Endothelial cell of coronary artery (primary cell): Measurements from ENCODE around the gene GAB2. TPM values are rescaled to one million over a fixed set of nuclear protein-coding genes. Genes with fewer than 3 reads are reported as not detected.

Experiments used
- total RNA-seq: library from RNA; depleted of rRNA; stranded (reverse); fragments of >200 nt; gene quantifications from 2 replicates; pipeline ENCODE4 v1.2.3, GENCODE V29; 2014

GAB2 gene, protein sequence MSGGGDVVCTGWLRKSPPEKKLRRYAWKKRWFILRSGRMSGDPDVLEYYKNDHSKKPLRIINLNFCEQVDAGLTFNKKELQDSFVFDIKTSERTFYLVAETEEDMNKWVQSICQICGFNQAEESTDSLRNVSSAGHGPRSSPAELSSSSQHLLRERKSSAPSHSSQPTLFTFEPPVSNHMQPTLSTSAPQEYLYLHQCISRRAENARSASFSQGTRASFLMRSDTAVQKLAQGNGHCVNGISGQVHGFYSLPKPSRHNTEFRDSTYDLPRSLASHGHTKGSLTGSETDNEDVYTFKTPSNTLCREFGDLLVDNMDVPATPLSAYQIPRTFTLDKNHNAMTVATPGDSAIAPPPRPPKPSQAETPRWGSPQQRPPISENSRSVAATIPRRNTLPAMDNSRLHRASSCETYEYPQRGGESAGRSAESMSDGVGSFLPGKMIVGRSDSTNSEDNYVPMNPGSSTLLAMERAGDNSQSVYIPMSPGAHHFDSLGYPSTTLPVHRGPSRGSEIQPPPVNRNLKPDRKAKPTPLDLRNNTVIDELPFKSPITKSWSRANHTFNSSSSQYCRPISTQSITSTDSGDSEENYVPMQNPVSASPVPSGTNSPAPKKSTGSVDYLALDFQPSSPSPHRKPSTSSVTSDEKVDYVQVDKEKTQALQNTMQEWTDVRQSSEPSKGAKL
- total RNA-seq = 16.8 and 17.6 TPM in 2 replicates

DNA sequence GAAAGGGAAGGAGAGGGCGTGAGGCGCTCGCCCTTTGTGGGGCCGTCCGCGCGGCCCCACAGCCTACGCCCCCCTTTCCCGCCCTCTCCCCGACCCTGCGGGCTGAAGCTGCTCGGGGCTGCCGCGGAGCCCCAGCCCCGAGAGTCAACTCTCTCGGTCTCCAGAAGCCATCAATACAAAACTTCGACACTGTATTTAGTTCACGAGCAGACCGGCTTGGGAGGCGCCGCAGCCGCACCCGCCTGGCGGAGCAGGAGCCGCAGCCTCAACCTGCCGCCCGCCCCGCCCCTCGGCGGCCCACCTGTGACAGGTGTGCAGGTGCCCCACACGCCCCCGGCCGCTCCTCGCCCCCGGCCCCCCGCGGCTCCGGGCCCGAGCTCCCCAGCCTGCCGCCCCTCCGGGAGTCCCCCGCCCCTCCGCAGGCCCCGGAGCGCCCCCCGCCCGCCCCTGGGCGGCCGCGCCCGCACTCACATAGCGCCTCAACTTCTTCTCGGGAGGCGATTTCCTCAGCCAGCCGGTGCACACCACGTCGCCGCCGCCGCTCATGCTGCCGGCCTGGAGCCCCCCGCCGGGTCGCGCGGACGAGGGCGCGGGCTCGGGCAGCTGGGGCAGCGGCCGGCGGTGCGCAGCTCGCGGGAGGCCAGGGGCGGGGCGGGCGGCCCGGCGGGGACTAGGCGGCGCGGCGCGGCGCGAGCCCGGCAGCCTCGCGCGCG is at the start of gene GAB2:
GAB2 (minus strand) TSS at position 646 of the 713 bp plus-strand sequence; CDS start at position 546, 100 bp downstream.

DNA sequence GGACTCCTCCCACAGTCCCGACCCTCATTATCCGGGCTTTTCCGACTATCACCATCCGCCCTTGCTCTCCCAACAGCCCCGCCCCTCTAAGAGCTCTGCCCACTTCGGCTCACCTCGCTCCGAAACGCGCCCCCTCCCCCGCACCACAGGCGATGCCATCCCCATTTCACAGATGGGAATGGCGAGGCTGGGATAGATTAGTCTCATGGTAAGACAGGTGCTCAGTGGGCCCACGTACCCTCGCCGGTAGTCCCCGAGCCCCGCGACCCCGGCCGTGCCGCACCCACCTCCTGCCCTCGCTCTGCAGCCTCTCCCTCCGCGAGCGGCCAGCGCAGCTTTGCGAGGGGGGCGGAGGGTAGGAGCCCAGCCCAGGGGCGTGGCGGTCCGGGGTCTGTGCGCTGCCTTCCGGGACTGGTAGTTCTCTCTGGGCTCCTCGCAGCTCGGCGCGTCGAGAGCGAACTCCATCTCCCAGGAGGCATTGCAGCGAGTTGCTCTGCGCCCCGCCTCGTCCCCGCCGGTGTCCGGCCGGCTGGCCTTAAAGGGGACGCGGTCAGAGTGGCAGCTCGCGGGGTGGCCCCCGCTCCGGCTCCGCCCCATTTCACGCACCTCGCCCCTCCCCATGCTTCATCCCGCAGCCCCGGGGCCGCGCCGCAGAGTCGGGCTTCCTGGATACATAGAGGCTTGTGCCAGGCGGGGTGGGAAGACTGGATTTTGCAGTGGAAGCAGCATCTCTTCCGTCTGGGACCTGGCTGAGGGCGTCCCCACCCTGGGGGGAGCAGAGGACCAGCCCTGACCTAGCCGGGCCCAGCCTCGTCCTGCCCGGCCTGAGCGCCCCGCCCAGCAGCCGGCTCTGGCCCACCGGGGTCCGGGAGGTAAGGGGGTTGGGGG is 229.1 kb downstream of the GAB2 start, which contains the start of the genes KCTD21 and USP35:
KCTD21 (minus strand) TSS at position 341 of the 888 bp plus-strand sequence. CDS start 14,072 bp downstream, outside the sequence.
USP35 (plus strand) TSS at position 634 of the 888 bp plus-strand sequence. CDS start 7,327 bp downstream, outside the sequence.

Other genes with a start within 250 kb of the GAB2 start
- gene KCTD21, start 229.2 kb downstream of the GAB2 start, total RNA-seq = 4.0 and 7.9 TPM in 2 replicates
- gene USP35, start 228.9 kb downstream of the GAB2 start, total RNA-seq = 5.4 and 10.3 TPM in 2 replicates
- 16.3 and 16.4 TPM in 2 replicates for gene NARS2, start 157.0 kb upstream of the GAB2 start, total RNA-seq